Activated CD4-positive, alpha-beta T cell treated with anti-CD3 and anti-CD28 coated beads, Interleukin-2, amount 50 U/mL, for 16 hours (primary cell): Measurements from ENCODE around the gene ABR.
"Not testable (repeated sequence)": the region's sequence is repeated elsewhere in the genome, so short reads cannot be mapped to it uniquely, and the experiment has no call there.

Source experiments
- DNase-seq: peaks from one replicate; pipeline ENCODE4 v3.0.0-alpha.2; 2020

ABR gene

DNA sequence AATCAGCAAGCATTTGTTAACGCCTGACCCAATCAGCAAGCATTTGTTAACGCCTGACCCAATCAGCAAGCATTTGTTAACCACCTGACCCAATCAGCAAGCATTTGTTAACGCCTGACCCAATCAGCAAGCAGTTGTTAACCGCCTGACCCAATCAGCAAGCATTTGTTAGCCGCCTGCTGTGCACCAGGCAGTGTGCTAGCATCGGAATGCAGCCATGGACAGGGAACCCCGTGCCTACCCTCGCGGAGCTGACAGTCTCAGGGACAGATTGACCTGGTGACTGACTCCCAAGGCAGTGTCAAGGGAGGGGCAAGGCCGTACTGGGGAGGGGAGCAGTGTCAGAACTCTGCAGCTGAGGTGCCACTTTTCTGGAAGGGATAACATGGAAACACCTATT lies 66.9 kb downstream of the ABR start:
- DNase-seq = no peak

DNA sequence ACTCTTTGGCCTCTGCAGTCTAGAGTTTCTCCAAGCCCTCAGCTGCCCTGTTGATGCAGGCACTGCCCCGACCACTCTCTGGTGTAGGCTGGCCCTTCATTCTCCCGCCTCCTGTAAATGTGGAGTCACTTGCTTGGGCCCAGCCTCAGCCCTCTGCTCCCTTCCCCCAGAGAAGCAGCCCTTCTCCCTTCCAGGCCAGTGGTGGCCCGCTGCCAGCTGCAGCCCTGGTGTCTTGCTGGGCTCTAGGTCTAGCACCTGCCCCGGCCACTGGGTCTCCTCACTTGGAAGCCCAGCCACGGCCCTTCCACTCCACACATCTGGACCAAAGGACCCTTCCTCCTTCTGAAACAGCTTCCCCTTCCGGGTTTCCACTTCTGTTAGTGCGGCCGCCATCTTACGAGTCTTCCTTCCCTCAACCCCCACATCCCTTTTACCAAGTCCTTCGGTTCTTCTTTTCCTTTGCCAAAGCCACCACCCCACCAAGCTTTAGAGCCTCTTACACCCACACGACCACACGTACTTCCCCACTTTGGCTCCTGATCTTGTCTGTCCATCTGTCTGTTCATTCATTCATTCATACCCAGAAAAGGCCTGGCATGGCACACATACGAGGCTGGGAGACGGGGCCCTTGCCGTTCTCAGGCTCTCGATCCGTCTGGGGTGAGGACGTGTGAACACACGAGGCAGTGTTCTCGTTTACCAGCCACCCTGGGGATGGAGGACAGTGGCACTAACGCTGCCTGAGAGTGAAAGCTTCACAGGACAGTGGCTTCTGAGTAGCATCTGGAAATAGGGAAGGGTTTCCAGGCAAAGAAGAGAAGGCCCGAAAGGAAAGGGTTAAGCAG lies 68.0 kb downstream of the ABR start:
- DNase-seq = no peak

DNA sequence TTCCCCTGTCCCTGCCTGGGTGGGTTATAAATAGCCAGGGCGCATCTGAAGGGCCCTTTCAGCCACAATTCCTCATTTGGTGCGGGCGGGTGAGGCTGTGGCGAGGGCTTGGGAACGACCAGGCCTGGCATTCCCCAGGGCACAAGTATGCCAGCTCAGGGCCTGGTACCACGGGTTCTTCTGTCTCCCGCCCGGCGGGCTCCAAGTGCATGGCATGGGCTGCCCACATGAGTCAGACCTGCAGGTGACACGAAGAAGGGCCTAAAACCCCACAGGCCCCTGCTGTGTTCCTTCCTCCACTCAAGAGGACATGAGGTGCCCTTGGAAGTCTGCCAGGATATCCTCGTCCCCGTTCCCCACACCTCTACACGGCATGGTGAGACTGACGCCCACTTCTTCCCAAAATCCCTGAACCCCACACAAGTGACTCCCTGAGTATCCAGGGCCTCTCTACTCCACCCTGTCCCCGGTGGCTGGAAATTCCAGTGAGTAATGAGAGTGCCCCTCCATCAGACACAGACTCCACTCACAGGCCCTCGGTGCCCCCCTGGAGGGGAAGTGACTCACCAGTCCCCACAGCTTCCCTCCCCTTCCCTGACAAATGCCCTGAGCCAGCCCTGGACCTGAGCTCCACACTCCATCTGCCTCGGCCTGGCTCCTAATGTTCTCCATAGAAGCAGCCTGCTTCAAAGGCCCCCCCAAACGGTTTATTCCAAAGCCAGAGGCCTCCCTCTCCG lies 68.8 kb downstream of the ABR start:
- no peak for DNase-seq

DNA sequence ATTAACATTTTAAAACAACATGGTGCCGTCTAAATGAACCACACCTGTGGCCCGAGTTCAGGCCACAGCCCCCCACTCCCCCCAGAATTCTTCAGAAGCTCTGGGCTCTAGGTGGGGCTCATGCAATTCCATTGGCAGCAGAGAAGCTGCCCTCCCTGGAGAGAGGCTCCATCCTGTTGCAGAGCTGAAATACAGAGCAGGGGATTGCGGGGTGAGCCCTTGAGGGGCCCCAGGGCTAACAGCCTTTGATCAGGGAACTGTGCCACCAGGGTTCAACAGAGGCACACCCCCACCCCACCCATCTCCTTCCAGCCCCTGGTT lies 69.3 kb downstream of the ABR start:
- no peak for DNase-seq

DNA sequence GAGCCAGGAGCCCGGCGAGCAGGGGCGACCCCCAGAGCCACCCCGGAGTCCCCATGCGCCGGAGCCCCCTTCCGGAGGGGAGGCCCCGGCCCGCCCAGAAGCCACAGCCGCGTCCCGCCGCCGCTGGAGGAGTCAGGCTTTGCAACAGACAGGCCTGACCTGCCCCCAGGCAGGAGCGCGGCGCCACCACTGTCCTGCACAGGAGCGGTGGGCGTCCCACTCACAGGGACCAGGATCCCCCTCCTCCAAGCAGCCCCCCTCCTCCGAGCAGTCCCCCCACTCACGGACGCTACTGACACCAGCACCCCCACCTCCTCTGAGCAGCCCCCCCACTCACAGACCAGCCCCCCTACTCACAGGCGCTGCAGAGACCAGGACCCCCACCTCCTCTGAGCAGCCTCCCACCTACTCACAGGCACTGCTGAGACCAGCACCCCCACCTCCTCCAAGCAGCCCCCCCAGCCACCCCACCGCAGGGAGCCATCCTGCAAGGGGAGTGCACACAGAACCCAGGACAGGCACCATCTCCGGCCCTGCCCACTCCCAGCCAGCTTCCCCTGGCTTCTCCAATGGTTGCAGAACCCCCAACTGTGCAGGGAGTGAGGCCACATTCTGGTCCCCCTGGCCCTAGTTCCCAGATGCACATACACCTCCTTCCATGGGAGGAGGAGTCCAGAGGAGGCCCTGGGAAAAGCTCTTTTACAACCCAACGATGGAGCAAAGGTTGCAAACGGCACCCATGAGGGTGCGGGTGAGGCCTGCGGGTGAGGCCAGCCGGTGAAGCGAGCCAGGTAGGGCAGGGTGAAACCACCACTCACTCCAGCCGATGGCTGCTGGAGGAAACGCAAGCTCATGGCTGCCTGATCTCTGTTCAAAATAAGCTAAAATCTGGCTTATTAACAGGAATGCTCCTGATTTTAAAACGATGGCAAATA lies 69.9 kb downstream of the ABR start:
- peak; percentile 46 for DNase-seq

DNA sequence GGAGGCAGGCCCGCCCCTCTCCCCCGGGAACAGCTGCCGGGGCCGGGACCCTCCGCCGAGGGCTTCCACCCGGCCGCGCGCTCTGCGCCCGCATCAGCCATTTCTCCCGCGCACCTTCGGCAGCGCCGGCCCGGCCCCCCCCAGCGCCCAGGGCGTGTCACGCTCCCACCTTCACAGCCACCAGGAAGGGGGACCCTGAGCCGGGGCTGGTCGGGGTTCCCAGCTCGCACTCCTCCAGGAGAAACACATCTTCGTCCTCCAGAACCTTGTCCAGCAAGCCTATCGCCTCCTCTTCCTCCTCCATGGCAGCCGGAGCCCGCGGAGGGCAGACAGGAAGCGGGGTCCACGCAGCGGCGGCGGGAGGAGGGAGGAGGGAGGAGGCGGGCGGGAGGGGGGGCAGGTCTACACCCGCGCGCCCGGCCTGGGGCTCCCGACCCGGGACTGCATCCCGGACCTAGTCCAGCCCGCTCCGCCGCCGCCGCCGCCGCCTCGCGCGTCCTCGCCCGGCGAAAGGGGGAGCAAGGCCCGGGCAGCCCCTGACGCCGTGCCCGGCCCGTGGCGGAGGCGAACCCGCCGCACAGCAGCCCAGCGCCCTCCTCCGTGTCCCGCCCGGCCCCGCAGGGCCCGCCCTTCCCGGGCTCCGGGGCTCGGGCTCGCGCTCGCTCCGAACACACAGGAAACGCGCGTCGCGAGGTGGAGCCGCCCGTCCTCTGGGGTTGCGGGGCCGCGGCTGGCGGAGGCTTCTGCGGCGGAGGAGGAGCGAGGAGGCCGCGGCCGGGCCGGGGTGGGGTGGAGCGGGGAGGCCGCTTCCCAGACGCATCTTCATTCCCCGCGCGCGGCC lies 70.8 kb downstream of the ABR start:
- peak; percentile 57 for DNase-seq

DNA sequence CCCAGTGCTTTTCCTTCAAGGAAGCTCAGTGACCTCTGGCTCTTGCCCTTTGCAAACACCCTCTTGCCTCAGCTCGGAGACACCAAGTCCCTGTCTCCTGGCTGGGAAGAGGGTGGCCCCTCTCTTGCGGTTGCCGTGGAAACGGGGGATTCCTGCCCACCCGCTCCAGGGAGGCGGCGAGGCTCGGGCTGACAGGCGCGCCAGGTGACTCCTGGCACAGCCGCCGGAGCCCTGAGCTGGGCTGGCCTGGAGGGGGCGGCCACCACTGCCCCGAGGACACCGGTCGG lies 71.4 kb downstream of the ABR start:
- DNase-seq = no peak

DNA sequence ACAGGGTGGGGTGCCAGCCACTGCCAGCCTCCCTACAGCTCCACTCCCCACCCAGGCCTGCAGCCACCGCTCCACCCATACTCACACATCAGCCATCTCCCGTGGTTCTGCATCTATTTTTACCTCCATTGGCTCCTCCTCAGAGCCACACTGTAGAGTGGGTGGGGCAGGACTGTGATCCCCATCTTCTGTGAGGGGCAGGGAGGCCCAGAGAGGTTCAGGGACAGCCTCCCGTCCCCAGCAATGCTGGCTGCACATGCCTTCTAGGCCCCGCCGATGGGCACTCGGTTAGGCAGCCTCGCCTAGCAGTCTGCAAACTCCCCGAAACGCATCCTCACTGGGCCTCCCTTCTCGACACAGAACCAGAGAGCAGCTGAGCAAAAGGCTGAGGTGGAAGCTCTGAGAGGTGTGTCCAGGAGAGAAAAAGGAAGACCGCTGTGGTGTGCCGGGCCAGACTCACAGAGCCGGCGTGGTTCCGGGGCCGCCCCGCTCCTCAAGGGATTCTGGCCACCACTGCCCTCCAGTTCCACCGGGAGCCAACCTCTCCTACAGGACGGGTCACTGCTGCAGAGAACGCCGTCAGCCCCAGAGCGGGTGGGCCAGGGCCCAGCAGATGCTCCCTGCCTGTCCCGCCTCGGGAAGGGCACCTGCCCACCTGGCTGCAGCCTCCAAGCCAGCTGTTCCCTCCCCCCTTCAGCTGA lies 71.9 kb downstream of the ABR start:
- DNase-seq = no peak

DNA sequence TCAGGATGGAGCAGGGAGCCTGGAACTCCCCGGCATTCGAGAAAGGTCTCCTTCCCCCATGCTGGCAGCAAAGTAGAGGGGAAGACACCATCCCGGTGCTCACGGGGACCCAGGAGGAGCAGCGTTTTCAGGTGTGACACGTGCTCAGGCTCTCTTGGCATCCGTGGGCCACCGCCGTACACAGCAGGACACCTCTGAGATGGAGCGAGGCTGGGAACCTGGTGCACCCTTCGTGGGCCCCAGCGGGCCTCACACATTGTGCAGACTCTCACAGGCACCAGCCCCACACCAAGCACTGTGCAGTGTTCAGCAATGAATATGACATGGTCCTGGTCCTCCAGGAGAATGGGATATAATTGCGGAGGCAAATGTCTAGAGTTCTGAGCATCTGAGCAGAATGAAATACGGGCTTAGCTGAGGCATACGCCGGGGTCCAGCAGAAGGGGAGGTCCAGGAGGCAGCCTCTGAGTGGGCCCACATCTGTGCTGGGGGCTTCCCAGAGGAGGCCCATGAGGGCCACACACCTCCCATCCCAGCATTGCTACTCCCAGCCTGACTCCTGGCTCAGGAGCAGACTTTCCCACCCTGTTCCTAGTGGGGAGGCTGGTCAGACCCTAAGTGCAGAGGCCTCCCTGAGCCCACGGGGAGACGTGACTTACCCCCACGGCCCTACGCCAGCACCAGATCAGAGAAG lies 72.6 kb downstream of the ABR start:
- no peak for DNase-seq

DNA sequence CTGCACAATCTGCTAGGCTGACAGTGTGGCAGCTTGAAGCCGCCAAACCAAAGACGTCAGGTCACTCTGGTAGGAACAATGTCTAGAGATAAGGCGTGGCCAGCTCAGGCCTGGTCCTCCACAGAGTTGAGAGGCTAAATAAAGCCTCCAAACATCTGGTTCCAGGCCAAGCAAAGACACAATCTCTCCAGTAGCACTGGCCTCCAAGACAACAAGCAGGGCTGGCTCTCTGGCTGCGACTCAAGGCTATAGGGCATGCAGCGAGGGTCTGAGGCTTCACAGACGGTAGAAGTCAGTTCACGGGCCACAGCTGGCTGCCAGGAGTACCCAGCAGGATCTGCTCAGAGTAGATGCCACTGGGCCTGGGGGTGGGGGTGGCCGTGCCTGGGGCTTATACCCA lies 75.6 kb downstream of the ABR start:
- no peak for DNase-seq

DNA sequence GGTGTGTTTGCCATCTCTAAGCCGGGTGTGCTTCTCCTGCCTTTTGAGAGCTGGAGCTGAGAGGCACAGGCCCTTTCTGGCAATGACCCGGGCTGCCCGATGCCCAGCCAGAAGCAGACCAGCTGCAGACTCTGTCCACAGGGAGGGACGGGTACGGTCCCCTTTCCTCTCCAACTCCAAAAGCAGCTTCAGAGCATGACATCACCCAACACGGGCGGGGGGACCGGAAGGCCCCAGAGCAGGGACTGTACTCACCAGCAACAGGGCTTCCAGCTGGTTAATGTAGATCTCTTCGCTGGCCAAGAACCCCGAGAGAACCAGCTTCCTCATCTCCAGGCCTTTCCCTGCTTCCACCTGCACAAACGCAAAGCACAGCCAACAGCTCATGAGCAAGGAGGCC lies 79.4 kb downstream of the ABR start:
- no peak for DNase-seq

DNA sequence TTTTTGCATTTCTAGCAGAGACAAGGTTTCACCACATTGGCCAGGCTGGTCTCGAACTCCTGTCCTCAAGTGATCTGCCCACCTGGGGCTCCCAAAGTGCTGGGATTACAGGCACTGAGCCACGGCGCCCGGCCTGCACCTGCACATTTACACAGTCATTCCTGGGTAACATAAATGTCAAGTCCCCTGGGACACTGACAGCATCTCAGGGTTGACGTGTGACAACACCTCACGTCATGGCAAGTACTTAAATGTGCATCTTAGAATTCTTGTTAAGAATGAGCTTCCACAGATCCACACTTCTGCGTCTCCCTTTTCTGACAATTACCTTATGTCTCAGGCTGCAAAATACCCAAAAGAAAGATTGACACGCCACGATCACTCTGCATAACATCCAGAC lies 80.5 kb downstream of the ABR start:
- no peak for DNase-seq

DNA sequence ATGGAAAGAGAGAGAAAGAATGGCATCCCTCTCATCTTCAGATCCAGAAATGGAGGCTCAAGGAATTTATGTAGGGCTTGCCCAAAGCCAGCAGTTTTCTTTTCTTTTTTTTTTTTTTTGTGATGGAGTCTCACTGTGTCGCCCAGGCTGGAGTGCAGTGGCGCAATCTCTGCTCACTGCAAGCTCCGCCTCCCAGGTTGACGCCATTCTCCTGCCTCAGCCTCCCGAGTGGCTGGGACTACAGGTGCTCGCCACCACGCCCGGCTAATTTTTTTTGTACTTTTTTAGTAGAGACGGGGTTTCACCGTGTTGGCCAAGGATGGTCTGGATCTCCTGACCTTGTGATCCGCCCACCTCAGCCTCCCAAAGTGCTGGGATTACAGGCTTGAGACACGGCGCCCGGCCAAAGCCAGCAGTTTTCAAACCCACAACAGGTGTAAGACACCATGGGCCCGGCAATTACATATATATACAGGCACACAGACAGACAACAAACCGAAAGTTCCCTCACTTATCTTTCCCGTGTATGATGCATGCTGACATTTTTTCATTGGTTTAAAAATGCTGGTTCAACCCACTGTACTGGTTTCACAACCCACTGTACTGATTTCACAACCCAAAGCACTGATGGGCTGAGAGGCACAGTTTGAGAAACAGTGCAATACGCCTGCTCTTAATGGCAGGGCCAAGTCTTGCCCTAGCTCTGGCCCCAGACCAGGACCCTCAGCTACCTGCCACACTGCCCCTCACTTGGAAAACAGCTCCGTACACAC lies 81.6 kb downstream of the ABR start:
- not testable (repeated sequence) for DNase-seq

DNA sequence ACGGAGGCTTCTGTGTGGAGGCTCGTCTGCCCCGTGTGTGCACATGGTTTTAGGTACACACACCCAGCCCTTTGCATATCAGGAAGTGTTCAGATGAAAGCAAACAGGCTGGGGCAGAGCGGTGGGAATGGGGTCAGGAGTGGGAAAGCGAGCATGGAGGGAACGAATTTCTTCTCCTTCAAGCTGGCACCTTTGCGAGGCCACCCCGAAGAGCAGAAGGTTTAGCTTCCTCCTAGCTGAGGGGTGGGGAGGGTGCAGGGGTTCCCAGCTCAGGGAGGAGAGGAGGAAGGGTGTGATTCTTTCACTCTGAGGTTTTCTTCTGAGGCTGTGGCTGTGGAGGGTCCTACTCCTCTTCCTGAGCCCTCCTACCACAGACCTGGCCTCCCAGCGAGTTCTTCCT lies 83.6 kb downstream of the ABR start:
- DNase-seq = no peak

DNA sequence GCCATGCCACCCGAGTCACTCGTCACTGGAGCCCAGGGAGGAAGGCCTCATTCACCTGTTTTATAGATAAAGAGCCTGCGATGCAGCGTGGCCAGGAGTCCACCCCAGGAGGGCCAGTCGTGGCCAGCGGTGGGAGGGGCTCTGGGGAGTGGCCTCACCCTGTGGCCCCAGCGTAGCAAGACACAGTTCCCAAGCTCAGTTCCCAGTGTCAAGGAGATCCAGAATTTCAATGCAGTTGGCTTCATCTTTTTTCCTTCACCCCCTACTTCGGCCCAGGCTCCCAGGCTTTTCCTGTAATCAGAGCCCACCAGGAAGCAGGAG lies 84.0 kb downstream of the ABR start:
- DNase-seq = no peak

DNA sequence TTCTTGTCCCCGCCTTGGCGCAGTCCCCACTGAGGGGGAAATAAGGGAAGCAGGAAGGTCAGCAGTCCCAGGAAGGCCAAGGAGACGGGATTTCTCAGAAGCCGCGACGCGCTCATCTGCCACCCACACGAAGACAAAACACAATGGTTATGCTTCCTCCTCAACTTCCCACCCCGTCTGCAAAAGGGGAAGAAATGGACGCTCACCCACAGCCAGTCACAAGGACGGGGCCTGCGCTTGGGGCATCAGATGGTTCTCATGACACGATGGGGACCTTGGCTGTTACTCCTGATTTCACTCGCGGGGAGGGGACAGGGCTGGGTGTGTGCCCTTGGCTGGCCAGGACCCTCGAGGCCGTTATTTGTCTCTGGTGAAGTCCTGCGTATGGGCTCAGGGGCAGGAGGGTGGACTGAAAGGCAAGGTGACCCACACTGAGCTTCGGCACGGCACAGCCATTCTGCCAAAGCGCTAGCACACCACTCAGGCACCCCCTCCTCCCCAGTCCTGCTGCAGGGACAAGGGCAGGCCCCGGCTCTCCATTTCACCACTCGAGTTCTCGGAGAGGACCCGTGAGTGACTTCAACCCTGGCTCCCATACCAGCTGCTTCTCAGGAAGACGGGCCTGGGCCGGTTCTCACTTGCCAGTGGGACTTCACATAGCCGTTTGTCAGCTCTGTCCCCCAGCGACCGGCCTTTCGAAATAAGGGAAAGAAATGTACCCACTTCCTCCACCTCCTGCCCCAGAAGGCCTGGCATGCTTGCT lies 84.5 kb downstream of the ABR start:
- DNase-seq = no peak

DNA sequence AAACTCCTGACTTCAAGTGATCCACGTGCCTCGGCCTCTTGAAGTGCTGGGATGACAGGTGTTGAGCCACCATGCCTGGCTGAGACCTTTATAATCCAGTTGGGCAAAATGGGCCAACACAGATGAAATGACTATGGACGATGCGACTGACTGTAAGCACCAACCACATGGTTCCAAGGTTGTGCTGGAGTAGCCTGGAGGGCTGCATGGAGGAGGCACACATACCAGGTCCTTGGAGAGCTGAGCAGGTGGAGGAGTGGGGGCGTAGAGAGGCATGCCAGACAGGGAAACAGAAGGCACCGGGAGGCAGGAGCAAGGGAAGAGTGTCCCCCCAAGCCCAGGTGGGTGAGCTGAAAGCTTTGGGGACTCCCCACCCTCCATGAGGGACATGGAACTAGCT lies 85.2 kb downstream of the ABR start:
- DNase-seq = no peak

DNA sequence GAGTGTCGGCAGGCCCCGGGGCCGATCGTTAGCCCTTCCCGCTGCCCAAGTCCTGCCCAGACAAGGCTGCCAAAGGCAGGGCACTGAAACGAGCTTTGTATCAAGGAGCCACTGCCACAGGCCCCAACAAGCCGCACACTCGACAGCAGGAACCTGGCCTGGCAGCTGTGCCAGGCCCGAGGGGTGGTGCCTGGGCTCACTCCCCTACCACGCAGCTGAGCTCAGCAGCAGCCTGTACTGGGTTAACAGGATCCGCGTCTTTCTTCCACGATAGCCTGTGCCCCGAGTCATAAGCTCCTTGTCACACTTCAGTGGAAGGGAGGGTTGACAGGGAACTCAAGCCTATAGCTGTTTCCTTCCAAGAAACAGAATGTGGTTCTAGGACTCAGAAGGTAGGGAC lies 87.9 kb downstream of the ABR start:
- no peak for DNase-seq

DNA sequence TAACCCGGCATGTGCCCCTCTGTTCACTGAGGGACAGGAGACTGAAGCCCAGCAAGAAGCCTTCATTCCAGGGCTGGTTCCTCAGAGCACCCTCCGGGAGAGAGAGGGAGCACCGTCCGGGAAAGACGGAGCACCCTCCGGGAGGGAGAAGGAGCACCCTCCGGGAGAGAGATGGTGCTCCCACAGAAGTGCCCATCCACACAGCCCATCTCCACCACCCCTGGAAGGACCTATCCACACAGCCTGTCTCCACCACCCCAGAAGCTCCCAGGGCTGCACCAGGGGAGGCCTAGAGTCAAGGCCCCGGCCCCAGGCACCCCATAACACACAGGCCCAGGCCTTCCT lies 88.6 kb downstream of the ABR start:
- no peak for DNase-seq

DNA sequence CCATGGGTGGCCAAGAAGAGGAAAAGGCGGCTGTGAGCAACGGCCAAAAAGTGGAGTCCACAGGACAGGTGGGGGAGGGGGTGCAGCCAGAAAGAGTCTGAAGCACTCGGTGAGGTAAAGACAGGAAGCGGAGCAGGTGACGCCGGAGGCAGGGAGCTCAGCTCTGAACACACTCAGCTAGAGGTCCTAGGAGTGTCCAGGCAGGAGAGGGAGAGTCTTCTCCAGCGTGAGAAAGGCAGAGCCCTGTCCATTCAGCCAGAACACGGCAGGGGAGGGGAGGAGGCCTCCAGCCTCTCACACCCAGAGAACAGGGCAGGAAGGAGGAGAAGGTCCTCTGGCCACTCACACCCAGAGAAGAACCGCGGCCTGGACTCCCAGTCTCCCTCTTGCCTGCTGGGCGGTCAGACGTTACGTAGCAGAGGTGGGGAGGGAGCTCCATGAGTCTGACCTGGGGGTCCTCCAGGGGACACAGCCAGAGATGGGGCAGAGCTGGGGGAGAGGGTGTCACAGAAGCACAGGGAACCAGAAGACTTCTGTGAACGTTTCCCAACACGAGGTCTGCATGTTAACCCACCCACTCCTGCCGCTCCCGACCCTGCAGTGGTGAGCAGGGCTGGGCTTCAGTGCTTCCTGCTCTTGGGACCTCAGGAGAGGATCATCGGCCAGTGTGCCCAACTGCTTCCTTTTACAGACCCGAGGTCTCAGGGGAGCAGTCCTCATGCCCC lies 89.2 kb downstream of the ABR start:
- DNase-seq = no peak
